Activated CD4-positive, alpha-beta T cell treated with anti-CD3 and anti-CD28 coated beads for 36 hours (primary cell): Measurements from ENCODE around the gene EVI5L. TPM values are rescaled to one million over a fixed set of nuclear protein-coding genes. Genes with fewer than 3 reads are reported as not detected.

Source experiments
- ATAC-seq: fragments of 200-7000 bp; cut with Tn5 transposase; one replicate; pipeline ENCODE4 v1.10.0; 2021; ENCODE audit warnings: mild to moderate bottlenecking, moderate library complexity
- CTCF ChIA-PET: fragments of 350-600 bp; sonication (Branson Sonifier 250); formaldehyde crosslinking; loops from one replicate; lab custom pipeline; 2021; ENCODE audit warnings: antibody characterized with exemption; lab: Charles Lee
- POLR2A ChIA-PET: fragments of 350-600 bp; sonication (Branson Sonifier 250); formaldehyde crosslinking; loops from one replicate; lab custom pipeline; 2021; ENCODE audit warnings: antibody characterized with exemption, inconsistent platforms; lab: Charles Lee
- DNase-seq: peaks from one replicate; pipeline ENCODE4 v3.0.0-alpha.2; 2020
- H3K27ac Mint-ChIP-seq: one replicate; pipeline ENCODE4 v1.8.0; 2021; ENCODE audit warnings: mixed read lengths
- H3K27me3 Mint-ChIP-seq: one replicate; pipeline ENCODE4 v1.8.0; 2021; ENCODE audit warnings: mixed read lengths
- H3K36me3 Mint-ChIP-seq: one replicate; pipeline ENCODE4 v1.8.0; 2021; ENCODE audit warnings: low read depth, mixed read lengths
- H3K4me1 Mint-ChIP-seq: one replicate; pipeline ENCODE4 v1.8.0; 2021; ENCODE audit warnings: mixed read lengths
- H3K4me3 Mint-ChIP-seq: one replicate; pipeline ENCODE4 v1.8.0; 2021; ENCODE audit warnings: mild to moderate bottlenecking, moderate library complexity, mixed read lengths
- H3K9me3 Mint-ChIP-seq: one replicate; pipeline ENCODE4 v1.8.0; 2021; ENCODE audit warnings: low read depth, mixed read lengths
- intact Hi-C, 2 experiments: fragments of 100-400 bp; cut with DNase I in 1 of 2; cut with micrococcal nuclease in 1 of 2; formaldehyde crosslinking; loops; one replicate each; pipeline versions ENCODE4 v1.14.2 to v1.15.1; 2022 to 2024; cut with DNase I, micrococcal nuclease
- total RNA-seq, 2 experiments: library from RNA; stranded (reverse); gene quantifications; one replicate each; pipeline ENCODE4 v1.2.3, GENCODE V29; 2021

The EVI5L gene
- total RNA-seq, 2 experiments from 2014 or later = 4.8 to 5.9 TPM

DNA sequence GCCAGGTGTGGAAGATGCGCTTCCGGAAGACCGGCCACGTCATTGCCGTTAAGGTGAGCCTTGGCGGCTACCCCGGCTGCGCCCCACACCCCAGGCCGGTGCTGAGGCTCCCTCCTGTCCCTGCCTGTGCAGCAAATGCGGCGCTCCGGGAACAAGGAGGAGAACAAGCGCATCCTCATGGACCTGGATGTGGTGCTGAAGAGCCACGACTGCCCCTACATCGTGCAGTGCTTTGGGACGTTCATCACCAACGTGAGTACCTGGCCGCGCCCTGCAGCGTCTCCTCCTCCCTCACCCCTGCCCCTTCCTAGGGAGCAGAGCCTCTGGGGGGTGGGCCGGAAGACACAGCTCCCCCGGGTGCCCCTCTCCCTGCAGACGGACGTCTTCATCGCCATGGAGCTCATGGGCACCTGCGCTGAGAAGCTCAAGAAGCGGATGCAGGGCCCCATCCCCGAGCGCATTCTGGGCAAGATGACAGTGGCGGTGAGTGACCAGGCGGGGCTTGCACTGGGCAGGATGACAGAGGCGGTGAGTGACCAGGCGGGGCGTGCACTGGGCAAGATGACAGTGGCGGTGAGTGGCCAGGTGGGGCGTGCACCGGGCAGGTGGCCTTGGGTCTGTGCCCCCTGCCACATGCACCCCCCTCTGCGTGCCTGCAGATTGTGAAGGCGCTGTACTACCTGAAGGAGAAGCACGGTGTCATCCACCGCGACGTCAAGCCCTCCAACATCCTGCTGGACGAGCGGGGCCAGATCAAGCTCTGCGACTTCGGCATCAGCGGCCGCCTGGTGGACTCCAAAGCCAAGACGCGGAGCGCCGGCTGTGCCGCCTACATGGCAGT is 80.5 kb downstream of the EVI5L start:
- Mint-ChIP-seq H3K4me3 (no peak overlapping the region), H3K27ac (no peak overlapping the region), H3K36me3 (peaks cover 24% of the 10 kb centered on the region), H3K27me3 (peaks cover 7% of the 10 kb centered on the region), H3K9me3 (no peaks in the 10 kb centered on the region), H3K4me1 (peaks cover 10% of the 10 kb centered on the region)
- DNase-seq (no peak), ATAC-seq (no peak)
- ChIA-PET CTCF (no interaction called here), POLR2A (no interaction called here)
- intact Hi-C loops = no loop called here

DNA sequence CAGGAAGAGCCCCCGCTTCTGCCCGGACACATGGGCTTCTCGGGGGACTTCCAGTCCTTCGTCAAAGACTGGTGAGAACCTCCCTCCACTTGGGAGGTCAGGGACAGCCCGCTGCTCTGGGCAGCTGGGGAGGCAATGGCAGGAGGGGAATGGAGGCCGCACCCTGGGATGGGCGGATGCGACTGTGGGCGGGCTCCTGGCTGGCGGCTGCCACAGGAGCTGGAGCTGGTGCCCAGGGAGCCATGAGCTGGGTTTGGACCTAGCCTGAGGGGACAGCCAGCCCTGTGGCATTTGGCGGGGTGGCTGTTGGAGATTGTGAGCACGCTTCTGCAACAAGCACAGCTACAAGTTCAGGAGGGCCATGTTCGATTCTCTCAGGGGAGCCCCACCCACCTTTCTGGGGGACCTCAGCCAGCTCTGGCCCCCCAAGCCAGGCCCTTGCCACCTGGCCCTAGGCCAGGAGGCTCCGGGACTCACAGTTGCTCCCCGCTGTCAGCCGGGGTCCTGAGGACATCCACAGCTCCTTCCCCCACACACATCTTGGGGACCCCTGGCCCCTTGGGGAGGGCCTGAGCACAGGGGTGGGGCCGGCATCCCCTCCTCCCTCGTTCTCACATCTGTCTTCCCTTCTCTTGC is 81.6 kb downstream of the EVI5L start:
- H3K4me1 Mint-ChIP-seq = peaks cover 7% of the 10 kb centered on the region
- intact Hi-C loops = no loop called here

DNA sequence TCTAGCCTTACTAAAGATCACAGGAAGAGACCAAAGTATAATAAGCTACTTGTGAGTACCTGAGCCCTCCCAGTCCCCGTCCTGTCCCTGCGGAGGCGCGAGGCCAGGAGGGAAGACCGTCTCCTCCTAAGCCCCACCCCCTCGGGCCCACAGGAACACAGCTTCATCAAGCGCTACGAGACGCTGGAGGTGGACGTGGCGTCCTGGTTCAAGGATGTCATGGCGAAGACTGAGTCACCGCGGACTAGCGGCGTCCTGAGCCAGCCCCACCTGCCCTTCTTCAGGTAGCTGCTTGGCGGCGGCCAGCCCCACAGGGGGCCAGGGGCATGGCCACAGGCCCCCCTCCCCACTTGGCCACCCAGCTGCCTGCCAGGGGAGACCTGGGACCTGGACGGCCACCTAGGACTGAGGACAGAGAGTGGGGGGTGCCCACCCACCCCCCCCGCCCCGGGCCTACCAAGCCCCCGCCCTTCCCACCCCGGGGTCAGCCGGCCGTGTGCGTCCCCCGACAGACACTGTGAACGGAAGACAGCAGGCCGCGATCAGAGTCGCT is 82.2 kb downstream of the EVI5L start:
- H3K9me3 Mint-ChIP-seq = no peaks in the 10 kb centered on the region
- DNase-seq (no peak), ATAC-seq (no peak)
- CTCF ChIA-PET = interaction anchor here (0.6 kb wide), 1 partner anchor 11 kb away, joined by 3 read pairs; no protein-coding TSS in a partner anchor
- POLR2A ChIA-PET = no interaction called here
- H3K36me3 Mint-ChIP-seq = peaks cover 16% of the 10 kb centered on the region
- peaks cover 11% of the 10 kb centered on the region for H3K4me1 Mint-ChIP-seq
- peaks cover 10% of the 10 kb centered on the region for H3K27me3 Mint-ChIP-seq
- intact Hi-C loops = no loop called here
- H3K4me3 Mint-ChIP-seq = no peak overlapping the region
- H3K27ac Mint-ChIP-seq = no peak overlapping the region

More for the DNA sequence above, 81.6 kb downstream of the EVI5L start:
- H3K36me3 Mint-ChIP-seq = peaks cover 17% of the 10 kb centered on the region
- POLR2A ChIA-PET = no interaction called here
- H3K27me3 Mint-ChIP-seq = peaks cover 8% of the 10 kb centered on the region
- no peak overlapping the region for H3K4me3 Mint-ChIP-seq
- no peaks in the 10 kb centered on the region for H3K9me3 Mint-ChIP-seq
- ATAC-seq (no peak), DNase-seq (no peak)
- CTCF ChIA-PET = no interaction called here
- no peak overlapping the region for H3K27ac Mint-ChIP-seq

DNA sequence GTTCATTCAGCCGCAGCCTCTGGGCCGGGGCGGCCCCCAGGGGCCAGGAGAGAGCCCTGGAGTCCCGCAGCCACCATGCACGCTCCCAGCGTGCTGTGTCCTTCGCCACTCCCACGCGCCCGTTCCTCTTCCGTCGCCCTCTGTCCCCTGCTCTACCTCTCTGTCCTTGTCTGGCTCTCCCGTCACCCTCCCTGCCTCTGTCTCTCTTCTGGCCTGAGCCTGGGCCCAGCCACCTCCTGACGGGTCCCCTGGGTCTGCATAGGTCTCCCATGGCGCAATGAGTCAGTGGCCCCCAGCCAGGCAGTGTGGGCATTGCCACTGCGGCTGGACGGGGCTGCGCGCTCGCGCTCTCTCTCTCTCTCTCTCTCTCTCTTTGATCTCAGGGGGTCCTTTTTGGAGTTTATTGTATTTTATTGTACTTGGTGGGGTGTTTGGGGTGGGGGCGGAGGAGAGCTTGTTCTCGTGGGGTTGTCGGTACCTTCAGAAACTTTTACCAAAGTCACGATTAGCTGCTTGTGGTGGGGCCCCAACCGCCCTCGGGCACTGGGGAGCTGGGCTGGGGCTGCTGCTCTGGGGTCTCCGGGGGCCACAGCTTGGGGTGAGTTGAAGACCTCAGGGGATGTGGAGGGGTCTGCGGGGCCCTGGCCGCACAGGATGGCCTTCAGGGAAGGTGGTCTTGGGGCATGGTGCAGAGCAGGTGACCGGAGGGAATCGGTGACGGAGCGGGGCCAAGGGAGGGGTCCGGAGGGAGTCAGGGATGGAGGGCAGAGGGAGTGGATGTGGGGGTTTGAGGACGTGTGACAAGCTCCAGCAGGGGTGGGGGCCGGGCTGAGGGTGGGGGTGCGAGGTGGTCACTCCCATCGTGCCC is 82.9 kb downstream of the EVI5L start:
- Mint-ChIP-seq H3K4me3 (no peak overlapping the region), H3K4me1 (peaks cover 14% of the 10 kb centered on the region), H3K27ac (no peak overlapping the region), H3K27me3 (peaks cover 12% of the 10 kb centered on the region), H3K36me3 (peaks cover 14% of the 10 kb centered on the region), H3K9me3 (no peaks in the 10 kb centered on the region)
- ATAC-seq (no peak), DNase-seq (no peak)
- CTCF ChIA-PET = interaction anchor here (0.6 kb wide), 1 partner anchor 12 kb away, joined by 3 read pairs; no protein-coding TSS in a partner anchor
- POLR2A ChIA-PET = no interaction called here
- intact Hi-C loops = no loop called here

- Mint-ChIP-seq H3K4me1 (peaks cover 16% of the 10 kb centered on the region), H3K36me3 (peaks cover 14% of the 10 kb centered on the region), H3K27ac (no peak overlapping the region), H3K9me3 (no peaks in the 10 kb centered on the region), H3K27me3 (peaks cover 17% of the 10 kb centered on the region), H3K4me3 (no peak overlapping the region)
- CTCF ChIA-PET = no interaction called here
- POLR2A ChIA-PET = no interaction called here
- intact Hi-C loops = no loop called here
- ATAC-seq (no peak), DNase-seq (no peak)
Measured at GRCh38 chr19:7913652-7914051, 83.6 kb downstream of the EVI5L start.

- DNase-seq = no peak
- peaks cover 16% of the 10 kb centered on the region for H3K4me1 Mint-ChIP-seq
- H3K27me3 Mint-ChIP-seq = peaks cover 17% of the 10 kb centered on the region
- H3K4me3 Mint-ChIP-seq = no peak overlapping the region
- CTCF ChIA-PET = interaction anchor here (0.5 kb wide), 1 partner anchor 248 kb away, joined by 3 read pairs; no protein-coding TSS in a partner anchor
- peaks cover 14% of the 10 kb centered on the region for H3K36me3 Mint-ChIP-seq
- POLR2A ChIA-PET = no interaction called here
- no peak overlapping the region for H3K27ac Mint-ChIP-seq
- ATAC-seq = no peak
- intact Hi-C loops = no loop called here
- no peaks in the 10 kb centered on the region for H3K9me3 Mint-ChIP-seq
Measured at GRCh38 chr19:7914099-7914498, 84.1 kb downstream of the EVI5L start.

Other genes with a start within 250 kb of the EVI5L start
- under 1 TPM; 0.50 to 0.58 TPM for gene CAMSAP3, start 234.4 kb upstream of the EVI5L start, total RNA-seq
- 10 to 100 TPM; 45.9 to 48.3 TPM for gene XAB2, start 200.7 kb upstream of the EVI5L start, total RNA-seq
- gene PET100, start 200.4 kb upstream of the EVI5L start, total RNA-seq = 10 to 100 TPM; 45.1 to 99.4 TPM
- gene PCP2, start 196.5 kb upstream of the EVI5L start, total RNA-seq = 1 to 10 TPM; 1.7 to 1.8 TPM
- 10 to 100 TPM; 75.2 to 83.0 TPM for gene STXBP2, start 193.1 kb upstream of the EVI5L start, total RNA-seq
- gene RETN, start 161.2 kb upstream of the EVI5L start, total RNA-seq = not detected
- gene MCEMP1, start 153.1 kb upstream of the EVI5L start, total RNA-seq = not detected
- 10 to 100 TPM; 90.2 to 95.2 TPM for gene TRAPPC5, start 149.4 kb upstream of the EVI5L start, total RNA-seq
- gene FCER2, start 128.1 kb upstream of the EVI5L start, total RNA-seq = 1 to 10 TPM; 2.6 to 3.5 TPM
- not detected for gene CLEC4G, start 98.1 kb upstream of the EVI5L start, total RNA-seq
- not detected for gene CD209, start 82.7 kb upstream of the EVI5L start, total RNA-seq
- not detected for gene CLEC4M, start 67.0 kb upstream of the EVI5L start, total RNA-seq
- under 1 TPM; 0.09 to 0.14 TPM for gene PRR36, start 44.2 kb downstream of the EVI5L start, total RNA-seq
- gene LRRC8E, start 58.3 kb downstream of the EVI5L start, total RNA-seq = not detected
- gene MAP2K7, start 73.7 kb downstream of the EVI5L start, total RNA-seq = 10 to 100 TPM; 32.2 to 33.7 TPM
- 1 to 10 TPM; 2.6 to 3.2 TPM for gene TGFBR3L, start 84.6 kb downstream of the EVI5L start, total RNA-seq
- gene SNAPC2, start 90.1 kb downstream of the EVI5L start, total RNA-seq = 10 to 100 TPM; 14.6 to 16.2 TPM
- gene CTXN1, start 95.9 kb downstream of the EVI5L start, total RNA-seq = under 1 TPM; 0.47 to 0.82 TPM
- 10 to 100 TPM; 80.4 to 84.0 TPM for gene TIMM44, start 113.4 kb downstream of the EVI5L start, total RNA-seq
- 100 to 1,000 TPM; 149 to 184 TPM for gene ELAVL1, start 175.4 kb downstream of the EVI5L start, total RNA-seq
- under 1 TPM in 1 of 2 experiments, not detected in 1; 0.26 TPM for gene CCL25, start 222.5 kb downstream of the EVI5L start, total RNA-seq